ENCODE results near the gene C11orf98. TPM values are rescaled to one million over a fixed set of nuclear protein-coding genes. Genes with fewer than 3 reads are reported as not detected.

C11orf98 gene
- total and polyA plus RNA-seq, 2 donors (not counting 3 experiments of a cell fraction or from before 2014, with no cell fraction given): 39.5 to 61.0 TPM

GRCh38 chr11:62614275-62614674 lies 50.7 kb downstream of the C11orf98 start:
- Histone ChIP-seq H3K4me3 (replicated peaks in 1 of 3; ENCODE audit: insufficient read depth in 1 of 3, low read depth in 1 of 3, low read length in 3 of 3) (no peak overlapping the region), H4K20me1 (replicated peaks; ENCODE audit: control insufficient read depth, extremely low read depth, insufficient read depth, low read length) (no peaks in the 10 kb centered on the region), H3K9me1 (replicated peaks; ENCODE audit: control insufficient read depth, extremely low read depth, insufficient read depth, low read length) (no peaks in the 10 kb centered on the region), H3K27ac (ENCODE audit: insufficient read depth, low read depth, low read length) (no peak overlapping the region), H3K79me2 (ENCODE audit: control insufficient read depth, insufficient read depth, low read length) (peaks cover 14% of the 10 kb centered on the region), H3K4me2 (ENCODE audit: insufficient read depth, low read length) (no peak overlapping the region), H3K9me3 (replicated peaks; ENCODE audit: control insufficient read depth, insufficient read depth, low read length) (no peaks in the 10 kb centered on the region), H2AFZ (ENCODE audit: low read depth, low read length) (no peak overlapping the region), H3K27me3 (ENCODE audit: control insufficient read depth in 2 of 2, insufficient read depth in 2 of 2, low read length in 2 of 2) (no peaks in the 10 kb centered on the region), H3K9ac (replicated peaks; ENCODE audit: extremely low read depth, insufficient read depth, low read length) (no peak overlapping the region), H3K4me1 (ENCODE audit: control insufficient read depth, extremely low read depth, insufficient read depth, low read length) (peaks cover 22% of the 10 kb centered on the region), H3K36me3 (ENCODE audit: control insufficient read depth in 2 of 2, extremely low read depth in 1 of 2, insufficient read depth in 2 of 2, low read length in 2 of 2) (peaks cover 0 to 6% of the 10 kb centered on the region in 2 experiments)
- BruUV-seq (replicated peaks): no TSS peak
- intact Hi-C loops (cut with micrococcal nuclease) (loop anchor here (5.0 kb wide), 1 partner anchor 217 kb away; no protein-coding TSS in a partner anchor), dilution Hi-C loops (cut with MboI; ENCODE audit: extremely low pct_ligation_motif_present, low sequenced_read_pairs) (no loop called here)
- DNase-seq (ENCODE audit: low read depth, low spot score) (no peak), FAIRE-seq (no peak)
- CTCF ChIA-PET: interaction anchor here (5.7 kb wide), 1 partner anchor 21 kb away, joined by 48 read pairs; the partner anchor contains the start of gene TUT1
- TF ChIP-seq, protein P1, sequence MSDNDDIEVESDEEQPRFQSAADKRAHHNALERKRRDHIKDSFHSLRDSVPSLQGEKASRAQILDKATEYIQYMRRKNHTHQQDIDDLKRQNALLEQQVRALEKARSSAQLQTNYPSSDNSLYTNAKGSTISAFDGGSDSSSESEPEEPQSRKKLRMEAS (IDR thresholded peaks at IDR 0.05; ENCODE audit: insufficient read depth, insufficient read length): no peak
- TF ChIP-seq POLR2AphosphoS5 (IDR thresholded peaks at IDR 0.05; ENCODE audit: insufficient read depth, low read depth, low read length) (no peak), CTCF (IDR thresholded peaks at IDR 0.05; ENCODE audit: extremely low read depth in 1 of 2, insufficient read depth in 1 of 2, low read depth in 1 of 2, low read length in 2 of 2) (no peak), EZH2 (IDR thresholded peaks at IDR 0.05; ENCODE audit: borderline replicate concordance, low read depth, low read length, severe bottlenecking) (no peak), MYC (IDR thresholded peaks at IDR 0.05; ENCODE audit: low read depth, low read length) (no peak), GATA2 (IDR thresholded peaks at IDR 0.05; ENCODE audit: insufficient read depth, insufficient read length, low read depth, low read length) (no peak), FOS (IDR thresholded peaks at IDR 0.05; ENCODE audit: borderline replicate concordance, insufficient read depth, low read length) (no peak), JUN (IDR thresholded peaks at IDR 0.05; ENCODE audit: borderline replicate concordance, insufficient read depth, insufficient read length, low read depth) (no peak), POLR2A (IDR thresholded peaks at IDR 0.05; ENCODE audit: low read depth, low read length) (no peak)
- POLR2A ChIA-PET: no interaction called here

All from endothelial cell of umbilical vein (primary cell).